NCI-H146 treated with DMSO at 0.1 percent for 48 hours (cell line): ENCODE results near the gene PDLIM1.
"Not testable (repeated sequence)": the region's sequence is repeated elsewhere in the genome, so short reads cannot be mapped to it uniquely, and the experiment has no call there.

Experiments
- DNase-seq: peaks from one replicate; lab custom pipeline; 2025; ENCODE audit not compliant: unreplicated experiment; lab: John Stamatoyannopoulos, UW

The PDLIM1 gene

DNA sequence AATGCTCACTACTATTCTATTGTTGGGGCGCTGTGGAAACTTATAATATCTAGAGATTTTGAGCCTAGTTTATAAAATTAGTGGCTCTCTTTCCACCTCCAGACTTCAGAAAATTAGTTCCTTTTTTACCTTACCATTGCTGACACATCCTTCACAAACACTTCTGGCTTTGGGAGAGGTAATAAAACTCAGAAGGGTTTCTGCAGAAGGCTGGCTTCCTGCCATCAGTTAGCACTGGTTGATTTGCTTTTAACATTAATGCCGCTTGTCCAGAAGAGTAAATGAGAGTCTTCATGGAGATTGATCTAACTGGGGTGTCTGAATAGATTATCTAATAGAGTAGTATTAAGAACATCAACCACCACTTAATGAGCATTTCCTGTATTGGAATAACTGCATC lies 76.4 kb downstream of the PDLIM1 start:
- no peak for DNase-seq

DNA sequence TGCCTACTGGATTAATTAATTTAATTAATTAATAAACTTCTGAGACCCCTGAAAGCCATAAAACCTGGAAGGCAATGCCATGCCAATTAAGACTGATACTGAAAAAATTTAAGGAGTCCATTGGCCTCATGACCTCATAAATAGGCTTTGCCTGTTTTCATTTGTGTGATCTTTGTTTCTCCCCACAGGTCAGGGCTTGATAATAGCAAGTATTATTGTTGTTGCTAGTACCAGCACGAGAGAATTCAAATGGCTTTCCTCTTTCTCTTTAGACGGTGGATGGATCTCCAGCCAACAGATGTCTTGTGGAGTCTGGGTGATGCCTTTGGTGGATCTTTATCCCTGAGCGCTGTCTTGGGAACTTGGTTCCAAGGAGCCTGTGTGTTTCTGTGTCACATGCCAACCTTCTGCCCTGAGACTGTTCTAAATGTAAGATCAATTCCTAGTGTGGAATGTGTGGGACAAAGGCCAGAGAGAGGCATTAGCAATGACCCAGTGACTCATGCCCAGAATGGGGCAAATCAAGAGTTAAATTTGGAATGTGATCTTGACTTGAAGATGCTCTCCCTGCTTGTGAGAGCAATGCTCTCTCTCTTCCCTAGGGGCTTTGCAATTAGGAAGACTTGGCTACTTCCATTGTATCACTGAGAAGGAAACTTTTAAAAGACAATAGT lies 79.1 kb downstream of the PDLIM1 start:
- DNase-seq, result no peak

DNA sequence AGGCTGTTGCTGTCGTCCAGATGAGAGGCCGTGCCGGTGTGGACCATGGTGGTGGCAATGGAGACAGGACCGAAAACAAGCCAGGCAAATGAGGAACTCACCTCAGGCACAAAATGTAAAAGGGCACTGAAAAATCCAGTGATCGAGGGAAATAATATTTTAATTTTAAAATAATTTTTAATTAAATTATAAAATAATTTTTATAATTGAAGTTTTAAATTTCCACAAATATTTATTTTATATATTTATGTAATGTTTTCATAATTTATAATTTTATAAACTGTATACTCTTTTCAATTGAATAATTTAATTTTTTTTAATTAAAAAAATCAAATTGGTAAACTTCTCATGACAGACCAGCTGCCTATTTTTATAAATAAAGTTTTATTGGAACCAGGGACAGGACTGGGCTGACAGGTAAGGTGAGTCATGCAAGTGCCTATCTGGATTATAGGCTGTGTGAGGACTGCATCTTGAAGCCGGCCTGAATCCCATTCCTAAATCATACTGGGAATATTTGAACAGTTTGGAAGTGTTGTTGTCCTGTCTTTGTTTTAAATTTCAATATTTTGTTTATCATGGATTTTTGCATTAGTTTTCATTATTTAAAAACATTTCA lies 81.2 kb downstream of the PDLIM1 start:
- DNase-seq, result no peak

DNA sequence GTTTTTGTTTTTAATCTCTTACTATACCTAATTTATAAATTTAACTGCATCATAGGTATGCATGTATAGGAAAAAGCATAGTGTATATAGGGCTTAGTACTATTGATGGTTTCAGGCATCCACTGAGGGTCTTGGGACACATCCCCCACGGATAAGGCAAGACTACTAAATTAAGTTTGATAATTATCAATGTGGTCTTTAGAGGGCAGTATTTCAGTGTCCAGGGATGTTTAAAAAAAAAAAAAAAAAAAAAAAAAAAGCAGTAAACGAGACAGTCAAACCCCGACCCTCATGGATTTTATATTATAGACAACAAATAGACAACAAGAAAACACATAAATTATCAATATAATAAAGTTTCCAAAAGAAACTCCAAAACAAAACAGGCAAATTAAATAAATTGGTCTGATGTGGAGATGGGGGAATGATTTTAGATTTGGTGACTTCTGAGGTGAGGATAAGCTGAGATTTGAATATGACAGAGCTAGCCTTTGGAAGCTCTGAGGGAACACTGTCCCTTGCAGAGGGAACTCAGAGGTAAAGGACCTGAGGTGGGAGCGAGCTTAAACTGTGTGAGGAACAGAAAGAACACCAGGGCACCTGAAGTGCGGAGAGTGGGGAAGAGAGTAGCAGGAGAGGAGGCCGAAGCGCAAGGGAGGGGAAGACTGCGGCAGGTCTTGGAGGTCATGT lies 82.0 kb downstream of the PDLIM1 start:
- DNase-seq, result no peak

DNA sequence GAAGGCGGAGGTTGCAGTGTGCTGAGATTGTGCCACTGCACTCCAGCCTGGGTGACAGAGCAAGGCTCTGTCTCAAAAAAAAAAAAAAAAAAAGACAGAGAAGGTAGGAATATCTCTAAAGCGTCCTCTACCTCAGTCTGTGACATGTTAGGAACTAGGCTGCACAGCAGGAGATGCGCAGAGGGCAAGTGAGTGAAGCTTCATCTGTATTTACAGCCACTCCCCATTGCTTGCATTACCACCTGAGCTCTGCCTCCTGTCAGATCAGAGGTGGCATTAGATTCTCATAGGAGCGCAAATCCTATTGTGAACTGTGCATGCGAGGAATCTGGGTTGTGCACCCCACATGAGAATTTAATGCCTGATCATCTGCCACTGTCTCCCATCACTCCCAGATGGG lies 87.9 kb downstream of the PDLIM1 start:
- DNase-seq, result not testable (repeated sequence)

DNA sequence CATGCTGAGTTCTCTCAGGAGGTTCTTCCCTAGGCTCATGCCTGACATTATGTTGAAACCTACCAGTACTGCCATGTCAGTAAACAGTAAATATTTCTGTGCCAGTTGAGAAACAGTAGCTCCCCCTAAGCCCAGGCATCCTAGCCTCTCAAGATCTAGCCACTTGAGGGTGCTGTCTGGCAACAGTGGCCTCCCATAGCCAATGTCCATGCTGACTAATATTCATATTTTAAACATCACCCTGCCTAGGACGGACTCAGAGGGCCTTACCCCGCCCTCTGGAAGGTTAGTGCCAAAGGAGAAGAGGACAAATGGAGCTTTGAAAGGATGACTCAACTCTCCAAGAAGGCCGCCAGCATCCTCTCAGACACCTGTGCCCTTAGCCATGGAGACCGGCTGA lies 89.1 kb downstream of the PDLIM1 start:
- DNase-seq, result no peak

DNA sequence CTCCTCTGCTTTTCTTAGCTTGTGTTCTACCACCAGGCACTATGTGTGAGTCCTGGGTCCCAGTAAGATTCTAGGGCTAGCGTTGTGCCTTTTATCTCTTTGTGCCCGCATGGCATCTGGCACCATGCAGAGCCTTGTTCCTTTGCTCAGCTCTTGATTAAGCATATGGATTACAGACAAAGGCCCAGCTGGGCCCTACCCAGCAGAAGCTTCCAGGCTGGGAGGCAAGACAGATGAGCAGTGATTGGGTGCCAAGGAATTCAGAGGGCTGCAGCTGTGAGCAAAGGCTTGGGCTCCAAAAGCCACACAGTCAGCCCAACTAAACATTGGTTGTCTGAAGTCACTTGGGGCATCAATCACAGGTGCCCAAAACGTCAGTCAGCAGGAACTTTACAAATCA lies 94.8 kb downstream of the PDLIM1 start:
- DNase-seq, result no peak

DNA sequence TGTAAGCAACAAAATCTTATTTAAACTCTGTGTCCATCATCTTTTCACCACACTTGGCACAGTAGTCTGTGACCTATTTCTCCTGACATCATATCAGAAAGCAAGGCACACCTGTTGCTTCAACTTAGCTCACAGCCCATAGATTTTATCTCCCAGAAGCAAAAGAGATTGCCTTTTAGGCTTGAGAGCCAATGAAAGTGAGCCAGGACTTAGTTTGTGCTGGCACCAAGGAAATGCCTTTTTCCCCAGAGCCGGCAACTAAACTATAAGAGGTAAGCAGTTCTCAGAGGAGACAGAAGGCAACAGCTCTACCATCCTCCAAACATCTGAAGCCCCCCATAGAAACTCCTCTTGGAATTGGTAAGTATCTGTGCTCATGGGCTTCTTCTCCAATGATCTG lies 96.9 kb downstream of the PDLIM1 start, which contains the start of gene ACSM6:
TSS of gene ACSM6 (plus strand) at position 295 of the 400 bp plus-strand sequence. CDS start 248 bp downstream, outside the sequence.
- no peak for DNase-seq

DNA sequence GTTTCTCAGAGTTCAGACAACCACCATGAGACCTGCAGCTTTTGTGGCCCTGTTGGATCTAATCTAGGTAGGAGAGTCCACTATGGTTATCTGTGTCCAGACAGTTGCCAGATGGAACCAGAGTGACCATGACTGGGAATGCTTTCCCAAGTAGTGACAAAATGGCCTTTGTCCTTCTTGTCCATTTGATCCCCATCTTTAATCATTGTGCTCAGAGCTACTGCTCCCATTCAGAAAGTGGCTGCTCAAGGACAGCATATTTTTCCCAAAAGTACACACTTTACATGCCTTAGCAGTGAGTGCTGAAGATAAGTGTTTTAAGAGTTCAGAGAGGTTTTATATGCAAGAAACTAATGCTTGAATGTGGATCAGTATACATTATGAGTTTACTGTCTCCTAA lies 102.2 kb downstream of the PDLIM1 start:
- DNase-seq, result no peak

DNA sequence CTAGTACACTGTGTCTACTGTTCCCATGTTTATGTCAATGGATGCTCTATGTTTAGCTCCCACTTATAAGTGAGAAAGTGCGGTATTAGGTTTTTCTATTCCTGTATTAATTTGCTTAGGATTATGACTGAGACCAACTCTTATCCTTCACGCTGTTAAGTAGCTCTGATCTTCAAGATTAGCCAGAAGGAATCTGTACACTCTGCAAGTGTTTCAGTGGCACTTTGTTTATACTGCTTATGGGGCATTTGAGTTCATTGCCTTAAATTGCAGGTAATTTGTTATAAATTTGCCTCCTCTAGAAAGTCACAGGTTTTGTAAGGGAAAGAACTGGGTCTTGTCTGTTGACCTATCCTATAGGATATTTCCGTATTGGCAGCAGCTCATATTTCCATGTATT lies 103.2 kb downstream of the PDLIM1 start:
- no peak for DNase-seq
